Lung microvascular endothelial cell (primary cell): ENCODE measurements around the gene SPATA1. TPM values are rescaled to one million over a fixed set of nuclear protein-coding genes. Genes with fewer than 3 reads are reported as not detected.
"Not testable (repeated sequence)": the region's sequence is repeated elsewhere in the genome, so short reads cannot be mapped to it uniquely, and the experiment has no call there.

ENCODE experiments used
- DNase-seq, 2 donors: peaks; one replicate each; pipeline versions ENCODE4 v3.0.0 to v3.0.0-alpha.2; 2010; ENCODE audit warnings: low read depth in 2 of 2
- total RNA-seq: library from RNA; depleted of rRNA; stranded (reverse); fragments of >200 nt; gene quantifications from 2 replicates; pipeline ENCODE4 v1.2.1, GENCODE V29; 2014

The SPATA1 gene
- total RNA-seq, 1 donor from 2014 or later, result 0.99 TPM

DNA sequence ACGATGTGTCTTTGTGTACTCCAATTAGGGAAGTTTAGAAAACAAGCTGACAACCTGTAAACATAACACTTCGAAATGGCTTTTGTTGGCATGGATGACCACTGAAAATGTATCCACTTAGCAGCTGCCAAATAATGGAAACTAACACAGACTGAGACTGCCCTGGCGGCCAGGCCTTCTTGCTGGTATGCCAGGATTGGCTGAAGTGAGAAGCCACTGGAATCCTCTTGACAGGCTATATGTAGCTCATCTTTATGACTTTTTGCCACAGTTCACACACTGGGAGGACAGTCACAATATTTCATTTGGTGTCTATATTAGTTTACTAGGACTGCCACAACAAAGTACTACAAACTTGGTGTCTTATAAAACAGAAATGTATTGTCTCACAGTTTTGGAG is 80.9 kb downstream of the SPATA1 start:
- no peak for DNase-seq

DNA sequence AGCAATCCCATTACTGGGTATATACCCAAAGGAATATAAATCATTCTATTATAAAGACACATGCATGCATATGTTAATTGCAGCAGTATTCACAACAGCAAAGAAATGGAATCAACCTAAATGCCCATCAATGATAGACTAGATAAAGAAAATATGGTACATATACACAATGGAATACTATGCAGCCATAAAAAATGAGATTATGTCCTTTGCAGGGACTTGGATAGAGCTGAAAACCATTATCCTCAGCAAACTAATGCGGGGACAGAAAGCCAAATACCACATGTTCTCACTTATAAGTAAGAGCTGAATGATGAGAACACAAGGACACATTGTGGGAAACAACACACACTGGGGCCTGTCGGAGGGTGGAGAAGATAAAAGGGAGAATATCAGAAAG is 88.8 kb downstream of the SPATA1 start:
- not testable (repeated sequence) for DNase-seq

DNA sequence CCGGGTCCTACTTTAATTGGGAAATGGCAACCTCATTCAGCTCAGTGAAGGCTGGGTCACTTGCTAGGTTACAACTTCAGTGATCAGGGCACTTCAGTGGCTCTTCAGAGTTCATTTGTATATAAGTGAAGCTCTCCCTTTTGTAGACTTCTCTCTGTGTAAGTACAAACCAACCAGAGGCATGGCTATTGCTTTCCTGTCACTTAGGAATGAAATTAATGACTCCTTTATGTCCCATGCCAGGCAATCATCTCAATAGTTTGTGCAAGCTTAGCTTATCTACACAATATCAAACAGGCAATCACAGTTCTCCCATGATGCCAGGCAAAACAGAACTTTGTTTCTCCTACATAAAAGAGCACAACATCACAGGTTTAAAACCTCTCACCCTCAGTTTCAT is 90.8 kb downstream of the SPATA1 start:
- no peak for DNase-seq

DNA sequence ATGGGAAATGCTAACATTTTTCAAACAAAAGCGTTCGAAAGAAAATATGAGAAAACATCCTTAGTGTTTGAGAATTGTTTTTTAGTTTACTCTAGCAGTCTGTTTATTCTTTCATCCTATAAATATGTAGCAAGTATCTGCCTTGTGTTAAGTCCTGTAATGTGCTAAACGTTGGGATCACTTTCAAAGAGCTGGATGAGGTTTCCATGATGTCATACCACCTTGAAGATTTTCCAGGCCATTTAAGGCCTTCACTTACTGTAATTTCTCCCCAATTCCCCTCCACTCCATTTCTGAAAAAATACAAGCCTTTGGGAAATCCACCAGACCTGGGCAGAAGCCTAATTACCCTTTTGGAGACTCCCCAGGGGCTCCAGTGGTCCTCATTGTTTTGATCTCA is 92.2 kb downstream of the SPATA1 start:
- DNase-seq, result no peak

DNA sequence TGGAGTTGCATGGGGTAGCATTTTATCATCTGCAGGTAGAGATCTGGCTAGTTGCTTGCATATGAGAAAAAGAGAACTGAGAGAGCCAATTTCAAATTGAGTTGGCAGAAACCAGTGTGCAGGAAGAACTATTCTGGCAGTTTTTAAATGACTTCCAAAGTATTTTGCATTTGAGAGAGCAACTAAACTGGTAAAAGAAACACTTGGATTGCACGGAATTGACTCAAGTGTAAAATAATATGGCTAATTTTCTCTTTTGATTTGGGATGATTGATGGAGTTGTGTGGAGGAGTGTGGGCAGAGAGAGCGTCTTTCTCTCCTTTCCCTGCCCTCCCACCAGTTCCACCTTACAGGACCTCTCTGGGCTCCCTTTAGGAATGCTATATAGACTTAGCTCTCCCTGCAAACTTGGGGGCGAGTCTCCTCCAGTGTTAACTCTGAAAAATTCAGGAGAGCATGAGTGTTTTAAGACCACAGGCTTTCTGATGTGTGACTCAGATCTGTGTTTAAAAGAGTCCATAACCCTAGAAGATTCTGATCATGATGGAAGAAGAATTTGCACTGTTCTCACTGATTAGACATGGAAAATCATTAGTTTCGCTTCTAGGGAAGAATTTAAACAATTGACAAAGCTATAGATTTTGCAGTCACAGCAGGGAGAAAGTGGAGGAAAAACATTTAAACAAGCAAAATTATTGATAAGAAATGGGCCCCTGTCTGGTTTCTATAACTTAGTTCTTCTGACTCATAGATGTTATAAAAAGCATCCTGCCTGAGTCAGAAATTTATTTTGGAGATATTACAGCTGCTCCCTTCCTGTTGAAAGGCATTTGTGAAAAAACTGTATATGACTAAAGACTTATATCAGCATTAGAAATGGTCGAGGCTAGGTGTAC is 92.9 kb downstream of the SPATA1 start:
- peak; percentile 29 to 86 for DNase-seq

DNA sequence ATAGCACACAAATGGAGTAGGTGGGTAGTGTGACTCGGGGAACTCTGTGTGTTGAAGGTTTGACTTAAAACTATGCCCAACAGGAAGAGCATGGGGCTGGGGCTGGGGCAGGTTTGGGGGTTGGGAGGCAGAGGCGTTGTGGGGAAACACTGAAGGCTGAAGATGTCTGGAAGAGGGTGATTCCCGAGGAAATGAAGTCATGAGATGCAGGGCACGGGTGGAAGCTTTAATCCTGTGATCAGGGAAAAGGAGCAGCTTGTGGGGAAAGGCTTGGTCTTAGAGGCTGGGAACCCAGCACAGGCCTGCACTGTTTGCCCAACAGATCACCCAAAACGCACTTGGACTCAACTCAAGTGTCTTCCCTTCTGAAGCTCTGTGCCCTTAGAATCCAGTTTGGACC is 94.6 kb downstream of the SPATA1 start:
- peak in 1 of 2 donors; percentile 69 for DNase-seq

DNA sequence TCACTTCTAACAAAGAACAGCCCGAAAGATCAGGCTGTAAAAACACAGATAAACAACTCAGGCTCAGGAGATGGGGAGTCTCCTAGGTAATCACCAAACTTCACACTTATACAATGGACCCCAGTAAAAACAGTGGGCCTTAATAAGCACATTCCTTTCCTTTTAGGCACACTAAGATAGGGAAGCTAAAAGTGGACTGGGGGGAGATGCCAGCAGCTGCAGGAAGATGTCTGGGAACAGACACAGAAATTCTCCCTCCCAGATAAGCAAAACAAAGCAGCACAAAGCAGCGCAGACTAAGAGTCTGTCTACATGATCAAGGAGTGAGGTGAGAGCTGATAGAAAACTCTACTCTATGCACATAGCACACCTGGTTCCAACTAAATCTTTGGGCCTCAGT is 97.0 kb downstream of the SPATA1 start:
- DNase-seq, result peak in 1 of 2 donors; percentile 60

DNA sequence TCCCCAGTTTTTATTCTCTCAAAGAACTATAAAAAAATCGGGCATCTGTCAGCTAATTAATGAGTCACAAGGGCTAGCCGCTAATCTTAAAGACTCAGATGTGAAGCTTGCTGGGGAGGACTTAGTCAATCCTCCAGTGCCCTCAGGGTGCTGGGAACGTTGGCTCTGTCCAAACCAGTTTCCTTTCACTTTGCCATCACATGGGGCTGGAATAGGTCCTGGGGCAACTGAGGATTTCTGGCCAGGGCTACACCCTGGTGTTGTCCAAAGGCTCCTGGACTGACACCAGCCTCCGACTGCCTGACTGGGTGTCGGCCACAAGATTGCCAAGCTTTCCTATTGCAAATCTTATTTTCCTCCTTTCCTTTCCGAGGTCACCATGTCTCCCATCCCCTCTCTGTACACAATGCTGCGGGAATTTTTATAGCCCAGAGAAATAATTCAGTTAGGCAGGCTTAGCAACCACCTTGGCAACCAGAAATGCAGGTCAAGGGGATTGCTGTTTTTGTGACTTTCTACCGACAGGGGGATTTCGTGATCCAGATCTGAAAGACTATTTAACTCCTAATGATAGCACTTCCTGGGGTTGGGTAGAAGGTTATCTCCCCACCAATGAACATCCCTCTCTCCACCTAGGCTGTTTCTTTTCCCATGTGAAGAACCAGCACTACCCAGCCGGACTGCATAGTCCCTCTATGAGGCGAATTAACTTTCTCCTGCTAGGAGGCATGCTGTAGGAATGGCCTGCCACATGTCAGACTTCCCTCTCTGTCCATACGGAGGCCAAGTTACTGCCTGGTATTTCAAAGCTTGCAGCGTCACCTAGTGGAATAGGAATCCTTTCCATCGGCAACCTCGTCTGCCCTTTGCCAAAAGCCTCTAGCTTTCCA is 98.0 kb downstream of the SPATA1 start:
- DNase-seq, result peak; percentile 37 to 94

DNA sequence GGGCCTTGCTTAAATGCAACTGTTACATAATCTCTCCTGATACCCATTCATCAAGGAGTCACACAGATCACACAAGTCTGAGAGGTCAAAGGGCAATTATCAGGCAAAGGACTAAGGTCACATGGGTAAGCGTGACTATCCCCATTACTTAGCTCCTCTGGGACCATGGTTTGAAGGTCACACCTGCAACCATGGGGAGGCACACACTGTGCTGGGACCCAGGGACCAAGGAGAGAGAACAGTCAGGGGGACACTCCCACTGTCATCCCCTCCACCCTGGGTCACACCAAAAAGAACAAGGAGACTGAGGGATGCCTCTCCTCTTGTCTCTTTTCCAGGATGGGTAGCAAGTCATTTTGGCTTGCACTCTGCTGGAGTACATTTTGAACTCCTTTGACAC is 99.0 kb downstream of the SPATA1 start:
- DNase-seq, result no peak

DNA sequence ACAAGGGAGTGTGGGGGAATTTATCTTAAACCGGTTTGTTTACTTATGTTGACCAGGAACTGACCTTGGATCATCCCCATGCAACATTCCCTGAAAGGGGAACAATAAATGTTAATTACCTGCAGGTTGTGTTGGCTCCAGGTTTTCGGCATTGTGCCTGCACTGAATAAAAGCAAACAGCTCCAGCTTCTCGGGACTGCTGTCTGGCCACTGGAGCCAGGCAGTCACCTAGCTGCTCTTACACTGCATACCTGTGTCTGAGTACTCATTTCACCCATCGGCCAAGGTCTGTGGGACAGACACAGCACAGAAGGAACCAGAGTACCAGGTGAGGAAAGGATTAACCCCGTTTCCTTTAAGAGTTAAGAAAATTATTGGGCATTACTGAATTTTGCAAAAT is 100.8 kb downstream of the SPATA1 start:
- no peak for DNase-seq

DNA sequence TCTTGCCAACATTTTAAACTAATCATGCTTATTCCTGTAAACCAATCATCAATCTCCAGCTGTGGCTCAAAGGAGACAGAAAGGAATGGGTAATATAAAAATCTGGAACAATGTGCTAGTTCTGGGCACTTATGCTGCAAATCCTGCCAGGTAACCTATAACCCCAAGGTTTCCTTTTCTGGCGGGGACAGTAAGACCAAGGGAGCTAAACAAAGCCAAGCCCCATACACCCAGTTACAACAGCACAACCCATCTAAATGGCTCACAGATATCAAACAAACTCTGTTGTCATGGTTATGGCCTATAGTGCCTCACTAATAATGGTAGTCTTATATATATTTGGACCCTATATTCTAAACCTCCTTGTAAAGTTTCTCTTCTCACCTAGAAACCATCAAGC is 104.9 kb downstream of the SPATA1 start:
- peak in 1 of 2 donors; percentile 22 for DNase-seq

DNA sequence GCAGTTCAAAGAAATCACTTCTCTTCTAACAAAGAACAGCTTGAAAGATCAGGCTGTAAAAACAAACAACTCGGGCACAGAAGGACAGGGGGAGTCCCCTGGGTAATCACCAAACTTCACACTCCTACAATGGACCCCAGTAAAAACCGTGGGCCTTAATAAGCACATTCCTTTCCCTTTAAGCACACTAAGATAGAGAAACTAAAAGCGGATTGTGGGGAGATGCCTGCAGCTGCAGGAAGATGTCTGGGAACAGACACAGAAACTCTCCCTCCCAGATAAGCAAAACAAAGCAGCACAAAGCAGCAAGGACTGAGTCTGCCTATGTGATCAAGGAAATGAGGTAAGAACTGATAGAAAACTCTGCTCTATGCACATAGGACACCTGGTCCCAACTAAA is 105.6 kb downstream of the SPATA1 start:
- peak in 1 of 2 donors; percentile 70 for DNase-seq

DNA sequence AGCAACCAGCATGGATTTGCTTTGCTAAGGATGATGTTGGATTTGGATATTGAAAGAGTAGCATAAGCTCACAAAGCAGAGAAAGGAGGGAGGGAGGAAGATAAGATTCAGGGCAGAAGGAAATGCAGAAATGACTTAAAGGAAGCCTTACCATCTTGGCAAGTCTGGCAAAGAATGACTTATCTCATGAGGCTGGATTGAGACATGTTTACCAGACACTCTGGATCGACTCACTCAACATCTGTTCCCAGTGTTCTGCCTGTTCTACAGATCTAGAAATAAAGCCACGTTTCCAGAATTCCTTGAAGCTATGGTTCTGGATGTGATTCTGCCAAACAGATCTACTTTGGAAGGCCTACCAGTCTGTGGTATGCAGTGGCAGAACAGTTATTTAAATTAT is 106.8 kb downstream of the SPATA1 start:
- peak in 1 of 2 donors; percentile 20 for DNase-seq

DNA sequence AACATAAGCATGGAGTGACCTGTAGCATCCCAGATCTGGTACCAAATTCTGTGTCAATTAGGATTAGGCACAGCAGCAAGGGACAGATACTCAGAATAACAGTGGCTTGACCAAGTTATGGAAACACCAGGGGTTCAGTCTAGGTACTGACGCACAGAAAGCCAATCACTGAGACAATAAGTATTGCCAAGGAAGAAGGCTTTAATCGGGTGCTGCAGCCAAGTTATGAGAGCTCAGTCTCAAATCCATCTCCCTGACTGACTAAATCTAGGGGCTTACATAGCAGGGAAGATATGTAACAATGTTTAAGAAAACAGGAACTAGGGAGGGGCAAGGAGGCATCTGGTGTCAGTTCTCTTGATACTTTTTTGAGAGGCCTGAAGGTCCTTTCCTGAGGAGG is 107.7 kb downstream of the SPATA1 start:
- DNase-seq, result no peak

DNA sequence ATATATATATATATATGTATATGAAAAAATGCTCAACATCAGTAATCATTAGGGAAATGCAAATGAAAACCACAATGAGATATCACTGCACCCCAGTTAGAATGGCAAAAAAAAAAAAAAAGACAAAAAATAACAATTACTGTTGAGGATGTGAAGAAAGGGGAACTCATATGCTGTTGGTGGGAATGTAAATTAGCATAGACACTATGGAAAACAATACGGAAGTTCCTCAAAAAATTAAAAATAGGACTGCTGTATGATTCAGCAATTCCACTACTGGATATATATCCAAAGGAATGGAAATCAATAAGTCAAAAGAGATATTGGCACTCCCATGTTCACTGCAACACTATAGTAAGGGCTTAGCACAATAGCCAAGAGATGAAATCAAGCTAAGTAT is 109.6 kb downstream of the SPATA1 start:
- no peak for DNase-seq

Other genes with a start within 250 kb of the SPATA1 start
- gene SAMD13, start 204.7 kb upstream of the SPATA1 start, total RNA-seq, result 0.20 and 1.7 TPM in 2 replicates
- not detected in 2 replicates for gene DNASE2B, start 107.9 kb upstream of the SPATA1 start, total RNA-seq
- gene RPF1, start 27.1 kb upstream of the SPATA1 start, total RNA-seq, result 21.4 and 23.4 TPM in 2 replicates
- 11.1 and 17.7 TPM in 2 replicates for gene GNG5, start 195 bp downstream of the SPATA1 start, total RNA-seq
- 3.1 and 4.6 TPM in 2 replicates for gene CTBS, start 68.1 kb downstream of the SPATA1 start, total RNA-seq
- gene SSX2IP, start 184.1 kb downstream of the SPATA1 start, total RNA-seq, result 0.60 and 0.87 TPM in 2 replicates